GM19463 (cell line): ENCODE data around the gene PRIM2.
A peak's percentile ranks its signal among the peaks of the same experiment; 100 is the strongest.
"Not testable (repeated sequence)": the region's sequence is repeated elsewhere in the genome, so short reads cannot be mapped to it uniquely, and the experiment has no call there.

Source experiments
- ATAC-seq: cut with Tn5 transposase; IDR thresholded peaks from one replicate; pipeline ENCODE4 v1.9.1; 2021; ENCODE audit warnings: mild to moderate bottlenecking, moderate library complexity; ENCODE audit not compliant: unreplicated experiment

PRIM2 gene

GRCh38 chr6:57489887-57490286, 172.5 kb downstream of the PRIM2 start:
- ATAC-seq = not testable (repeated sequence)

DNA sequence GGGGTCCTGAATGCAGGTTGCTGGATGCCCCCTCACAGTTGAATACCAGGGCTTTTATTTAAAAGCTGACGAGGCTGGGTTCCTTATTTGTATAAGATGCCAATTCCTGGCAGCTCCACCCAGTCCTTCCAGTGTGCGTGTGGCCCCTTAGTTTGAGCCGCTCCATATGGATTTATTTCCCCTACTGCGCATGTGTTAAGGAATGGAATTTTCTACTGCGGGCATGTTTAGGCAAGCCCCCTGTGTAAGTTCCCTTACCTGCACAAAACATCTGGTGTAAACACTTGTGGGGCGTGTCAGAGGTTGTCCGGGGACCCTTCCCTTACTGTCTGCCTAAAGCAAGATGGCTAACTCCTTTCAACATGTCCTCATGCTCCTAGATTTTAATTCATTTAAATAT, 174.4 kb downstream of the PRIM2 start:
- ATAC-seq = not testable (repeated sequence)

GRCh38 chr6:57496251-57496650, 178.8 kb downstream of the PRIM2 start:
- ATAC-seq = not testable (repeated sequence)

DNA sequence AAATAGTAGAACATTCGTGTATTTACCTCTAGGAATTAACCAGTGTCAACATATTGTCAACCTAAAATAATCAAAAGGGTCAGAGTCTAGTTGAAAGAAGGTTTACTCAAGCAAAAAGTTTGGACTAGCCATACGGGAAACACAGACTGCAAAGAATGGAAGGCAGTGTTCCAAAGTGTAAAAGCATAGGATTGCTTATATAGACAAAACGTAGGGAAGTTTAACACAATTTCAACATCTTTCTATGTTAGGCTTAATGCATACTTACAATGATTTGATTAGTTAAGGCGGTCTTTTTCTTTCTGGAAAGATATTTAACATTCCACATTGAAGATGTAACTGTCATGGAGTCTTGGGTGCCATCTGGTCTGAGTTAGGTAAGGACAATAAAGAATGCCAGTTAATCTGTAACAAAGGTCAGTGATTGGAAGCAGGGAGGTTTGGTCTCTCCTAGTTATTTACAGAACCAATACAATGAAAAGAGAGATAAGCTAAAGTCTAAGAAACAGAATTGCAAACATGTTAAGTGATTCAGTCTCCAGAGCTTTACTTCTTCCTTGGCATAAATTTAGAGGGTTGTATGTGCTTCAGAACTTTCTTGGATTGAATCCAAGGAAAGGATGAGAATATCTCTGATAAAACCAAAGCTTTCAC, 183.1 kb downstream of the PRIM2 start:
- not testable (repeated sequence) for ATAC-seq

- ATAC-seq = not testable (repeated sequence)
These were observed 185.0 kb downstream of the PRIM2 start for GRCh38 chr6:57502387-57502786.

GRCh38 chr6:57505251-57505650, 187.8 kb downstream of the PRIM2 start:
- not testable (repeated sequence) for ATAC-seq

GRCh38 chr6:57510390-57510789, 193.0 kb downstream of the PRIM2 start:
- not testable (repeated sequence) for ATAC-seq

GRCh38 chr6:57515171-57515570, 197.7 kb downstream of the PRIM2 start:
- not testable (repeated sequence) for ATAC-seq

DNA sequence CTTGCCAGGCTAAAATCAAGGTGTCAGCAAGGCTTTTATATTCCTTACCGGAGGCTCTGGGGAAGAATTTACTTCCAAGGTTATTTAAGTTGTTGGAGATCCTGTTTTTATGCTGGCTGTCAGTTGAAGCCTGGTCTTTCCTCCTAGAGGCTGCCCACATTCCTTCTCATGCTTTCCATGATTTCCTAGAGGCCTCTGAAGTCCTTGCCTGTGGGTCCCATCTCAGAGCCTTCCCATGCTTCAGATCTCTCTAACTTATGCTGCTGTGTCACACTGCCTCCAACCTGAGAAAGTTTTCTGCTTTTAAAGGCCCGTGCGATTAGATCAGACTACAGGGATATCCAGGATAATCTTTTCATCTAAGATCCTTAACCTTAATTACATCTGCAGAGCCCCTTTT, 198.4 kb downstream of the PRIM2 start:
- ATAC-seq = not testable (repeated sequence)

GRCh38 chr6:57516776-57517175, 199.3 kb downstream of the PRIM2 start:
- ATAC-seq = not testable (repeated sequence)

DNA sequence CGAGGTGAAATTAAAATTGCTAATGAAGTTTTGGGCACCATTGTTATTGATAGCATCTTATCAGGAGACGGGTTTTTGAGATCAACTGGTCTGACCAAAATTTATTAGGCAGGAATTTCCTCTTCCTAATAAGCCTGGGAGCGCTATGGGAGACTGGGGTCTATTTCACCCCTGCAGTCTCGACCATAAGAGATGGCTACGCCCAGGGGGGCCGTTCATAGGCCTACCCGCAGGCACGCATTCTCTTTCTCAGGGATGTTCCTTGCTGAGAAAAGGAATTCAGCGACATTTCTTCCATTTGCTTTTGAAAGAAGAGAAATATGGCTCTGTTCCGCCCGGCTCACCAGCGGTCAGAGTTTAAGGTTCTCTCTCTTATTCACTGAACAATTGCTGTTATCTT, 201.8 kb downstream of the PRIM2 start:
- not testable (repeated sequence) for ATAC-seq

DNA sequence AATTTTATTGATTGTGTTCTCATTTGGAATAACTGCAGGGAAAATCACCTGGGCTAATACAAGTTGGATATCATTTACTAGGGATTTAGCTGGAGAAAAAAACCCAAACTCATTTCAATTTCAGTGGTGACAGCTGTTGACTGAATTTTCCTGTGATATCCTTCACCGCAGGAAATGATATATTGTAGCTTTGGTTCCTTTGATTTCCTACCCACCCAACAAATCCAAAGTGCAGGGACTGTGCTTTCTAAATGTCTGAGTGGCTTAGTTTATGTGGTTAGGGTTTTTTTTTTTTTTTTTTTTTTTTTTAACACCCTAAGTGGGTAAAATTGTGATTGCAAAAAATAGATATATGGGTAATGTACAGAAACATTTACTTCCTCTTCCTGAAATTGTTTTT, 203.7 kb downstream of the PRIM2 start:
- not testable (repeated sequence) for ATAC-seq

- ATAC-seq = not testable (repeated sequence)
These were observed 205.8 kb downstream of the PRIM2 start for GRCh38 chr6:57523221-57523620.

DNA sequence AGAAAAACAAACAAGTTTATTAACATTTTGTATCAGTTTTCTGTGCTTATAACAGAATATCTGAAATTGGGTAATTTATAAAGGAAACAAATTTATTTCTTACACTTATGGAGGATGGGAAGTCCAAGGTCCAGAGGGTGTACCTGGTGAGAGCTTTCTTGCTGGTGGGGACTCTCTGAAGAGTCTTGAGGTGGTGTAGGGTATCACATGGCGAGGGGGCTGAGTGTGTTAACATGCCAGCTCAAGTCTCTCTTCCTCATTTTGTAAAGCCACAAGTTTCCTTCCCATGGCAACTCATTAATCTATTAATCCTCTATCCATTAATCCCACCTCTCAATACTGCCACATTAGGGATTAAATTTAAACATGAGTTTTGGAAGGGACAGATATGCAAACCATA, 212.3 kb downstream of the PRIM2 start:
- ATAC-seq = not testable (repeated sequence)

DNA sequence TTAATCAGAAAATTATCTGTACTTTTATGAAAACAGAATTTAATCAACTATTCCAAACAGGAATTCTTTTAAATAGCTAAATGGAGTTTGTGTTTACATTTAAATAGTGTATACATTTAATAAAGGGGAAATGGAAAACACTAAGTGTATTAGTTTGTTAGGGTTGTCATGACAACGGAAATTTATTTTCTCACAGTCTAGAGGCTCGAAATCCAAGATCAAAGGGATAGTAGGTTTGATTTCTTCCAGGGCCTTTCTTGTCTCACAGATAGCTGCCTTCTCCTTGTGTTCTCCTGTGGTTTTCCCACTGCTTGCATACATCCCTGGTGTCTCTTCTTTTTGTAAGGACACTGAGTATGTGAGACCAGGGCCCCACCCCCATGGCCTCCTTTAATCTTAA, 215.2 kb downstream of the PRIM2 start:
- not testable (repeated sequence) for ATAC-seq

- ATAC-seq = not testable (repeated sequence)
These were observed 217.7 kb downstream of the PRIM2 start for GRCh38 chr6:57535121-57535520.

DNA sequence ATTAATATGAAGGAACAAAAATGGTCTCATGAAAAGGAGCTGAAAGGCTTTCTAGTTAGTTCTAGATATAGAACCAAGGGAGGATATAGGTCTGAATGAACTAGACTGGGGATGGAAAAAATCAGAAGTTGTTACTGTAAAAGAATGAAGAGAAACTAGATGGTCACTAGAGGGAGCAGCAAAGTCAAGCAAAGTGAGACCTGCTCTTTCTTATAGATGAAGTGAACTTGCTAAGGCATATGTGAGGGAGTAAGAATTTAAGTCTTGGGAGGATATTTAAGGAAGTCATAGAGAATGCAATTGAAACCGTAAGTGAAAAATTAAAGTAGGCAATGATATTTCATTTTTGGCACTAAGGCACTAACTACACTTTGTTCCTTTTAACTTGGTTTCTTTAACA, 218.6 kb downstream of the PRIM2 start:
- ATAC-seq = peak; percentile 72

DNA sequence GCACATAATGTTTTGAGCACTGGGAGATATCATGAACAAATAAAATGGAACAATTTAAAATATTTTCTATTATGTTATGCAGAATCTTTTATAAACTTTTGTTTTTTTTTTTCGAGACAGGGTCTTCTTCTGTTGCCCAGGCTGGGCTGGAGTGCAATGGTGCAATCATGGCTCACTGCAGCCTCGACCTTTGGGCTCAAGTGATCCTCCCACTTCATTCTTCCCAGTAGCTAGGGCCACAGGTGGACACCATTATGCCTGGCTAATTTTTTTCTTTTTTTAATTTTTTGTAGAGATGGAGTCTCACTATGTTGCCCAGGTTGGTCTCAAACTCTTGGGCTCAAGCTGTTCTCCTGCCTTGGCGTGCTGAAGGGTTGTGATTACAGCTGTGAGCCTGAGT, 220.5 kb downstream of the PRIM2 start:
- ATAC-seq = not testable (repeated sequence)

- ATAC-seq = not testable (repeated sequence)
These were observed 234.5 kb downstream of the PRIM2 start for GRCh38 chr6:57551961-57552360.

DNA sequence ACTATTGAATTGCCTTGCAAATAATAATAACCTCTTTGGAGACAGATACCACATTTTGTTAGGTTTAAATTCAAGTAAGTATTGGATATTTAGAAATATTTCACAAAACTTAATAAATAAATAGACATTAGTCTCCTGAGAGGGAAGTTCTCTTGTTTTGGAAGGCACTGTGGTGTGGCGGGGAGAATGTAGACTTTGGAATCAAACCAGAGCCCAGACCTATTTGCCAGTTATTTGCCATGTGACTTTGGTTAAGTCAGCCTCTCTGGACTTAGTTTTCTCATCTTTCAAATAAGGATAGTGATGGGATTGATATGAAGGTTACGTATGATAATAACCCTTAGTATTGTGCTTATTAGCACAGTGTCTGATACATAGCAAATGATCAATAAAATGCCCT, 240.4 kb downstream of the PRIM2 start:
- not testable (repeated sequence) for ATAC-seq

GRCh38 chr6:57559170-57559569, 241.7 kb downstream of the PRIM2 start:
- not testable (repeated sequence) for ATAC-seq

DNA sequence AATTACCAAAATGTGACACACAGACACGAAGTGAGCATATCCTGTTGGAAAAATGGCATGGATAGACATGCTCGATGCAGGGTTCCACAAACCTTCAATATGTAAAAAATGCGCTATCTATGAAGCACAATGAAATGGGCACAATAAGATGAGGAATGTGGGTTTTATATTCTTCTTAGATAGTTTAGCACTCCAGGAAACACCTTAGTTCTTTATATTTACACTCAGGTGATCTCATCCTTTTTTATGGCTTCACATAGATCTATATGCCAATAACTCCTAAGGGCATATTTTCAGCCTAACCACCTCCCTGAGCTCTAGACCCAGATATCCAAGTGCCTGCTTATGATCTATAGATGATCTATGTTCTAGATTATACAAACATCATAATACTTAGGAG, 244.8 kb downstream of the PRIM2 start:
- ATAC-seq = not testable (repeated sequence)

GRCh38 chr6:57572119-57572518, 254.7 kb downstream of the PRIM2 start:
- not testable (repeated sequence) for ATAC-seq
